Measurements from ENCODE around the gene C12orf50.
A peak's percentile ranks its signal among the peaks of the same experiment; 100 is the strongest.

Gene C12orf50

GRCh38 chr12:88026196-88026595, 3.0 kb downstream of the C12orf50 start:
- Histone ChIP-seq H3K27ac (no peak overlapping the region), H3K4me3 (no peak overlapping the region)
- no peak for DNase-seq (ENCODE audit: low spot score)
- TF ChIP-seq CTCF (IDR thresholded peaks at IDR 0.05): no peak

DNA sequence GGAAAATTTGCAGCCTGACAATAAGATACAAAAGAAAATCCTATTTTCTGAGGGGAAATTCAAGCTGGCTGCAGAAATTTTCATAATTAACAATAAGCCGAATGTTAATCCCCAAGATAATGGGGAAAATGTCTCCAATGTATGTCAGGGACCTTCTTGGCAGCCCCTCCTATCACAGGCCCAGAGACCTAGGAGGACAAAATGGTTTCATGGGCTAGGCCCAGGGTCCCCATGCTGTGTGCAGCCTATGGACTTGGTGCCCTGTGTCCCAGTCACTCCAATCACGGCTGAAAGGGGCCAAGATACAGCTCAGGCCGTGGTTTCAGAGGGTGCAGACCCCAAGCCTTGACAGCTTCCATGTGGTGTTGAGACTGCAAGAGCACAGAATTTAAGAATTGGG, 11.2 kb downstream of the C12orf50 start:
- H3K27ac ChIP-seq: no peak overlapping the region
- no peak for TF ChIP-seq CTCF (IDR thresholded peaks at IDR 0.05)
- no peak for DNase-seq (ENCODE audit: low spot score)
- H3K4me3 ChIP-seq: no peak overlapping the region

- TF ChIP-seq CTCF (IDR thresholded peaks at IDR 0.05): no peak
- no peak overlapping the region for H3K27ac ChIP-seq
Observed at GRCh38 chr12:88015825-88016224, 13.4 kb downstream of the C12orf50 start.

DNA sequence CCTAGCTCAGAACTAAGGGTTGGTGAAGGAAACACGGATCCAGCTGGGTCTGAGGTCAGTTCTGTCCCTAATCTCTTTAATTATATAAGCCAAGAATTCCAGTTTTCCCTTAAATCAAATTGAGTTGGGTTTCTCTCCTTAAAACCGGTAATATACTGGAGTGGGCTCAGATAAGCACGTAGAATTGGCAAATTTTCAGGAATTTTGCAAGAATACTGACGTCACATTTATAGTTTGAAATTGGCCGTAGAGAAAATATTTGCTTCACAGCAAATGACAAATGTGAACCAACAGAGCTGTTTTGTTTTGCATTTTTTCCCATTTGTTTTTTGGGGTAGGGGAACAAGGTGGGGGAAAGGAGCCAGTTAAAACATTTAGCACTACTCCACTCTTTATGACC, 17.4 kb downstream of the C12orf50 start:
- no peak for DNase-seq (ENCODE audit: low spot score)
- H3K27ac ChIP-seq: no peak overlapping the region
- no peak for TF ChIP-seq CTCF (IDR thresholded peaks at IDR 0.05)
- no peak overlapping the region for H3K4me3 ChIP-seq

More at GRCh38 chr12:88015825-88016224, 13.4 kb downstream of the C12orf50 start:
- no peak for DNase-seq (ENCODE audit: low spot score)
- no peak overlapping the region for H3K4me3 ChIP-seq

DNA sequence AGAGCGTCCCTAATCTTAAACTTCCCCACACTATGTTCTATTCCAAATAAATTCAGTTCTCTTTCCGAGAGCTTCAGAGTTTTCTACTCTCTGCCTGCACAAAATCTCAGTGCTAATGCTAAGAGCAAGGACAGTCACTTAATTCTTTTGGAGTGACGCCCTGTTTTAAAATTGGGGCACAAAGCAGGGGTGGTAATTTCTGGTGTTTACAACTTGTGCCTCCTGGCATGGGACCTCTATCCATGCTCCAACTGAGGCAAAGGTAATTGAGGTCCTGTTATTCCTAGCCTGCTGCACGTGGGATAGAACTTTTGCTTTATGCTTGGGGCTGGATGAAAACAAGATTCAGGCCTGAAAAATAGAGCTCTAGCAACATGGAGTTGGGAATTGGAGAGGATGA, 22.9 kb downstream of the C12orf50 start:
- H3K27ac ChIP-seq: no peak overlapping the region
- H3K4me3 ChIP-seq: no peak overlapping the region
- TF ChIP-seq CTCF (IDR thresholded peaks at IDR 0.05): no peak
- DNase-seq (ENCODE audit: low spot score): no peak

GRCh38 chr12:88001327-88001726, 27.9 kb downstream of the C12orf50 start:
- no peak for TF ChIP-seq CTCF (IDR thresholded peaks at IDR 0.05)
- Histone ChIP-seq H3K27ac (no peak overlapping the region), H3K4me3 (no peak overlapping the region)
- no peak for DNase-seq (ENCODE audit: low spot score)

DNA sequence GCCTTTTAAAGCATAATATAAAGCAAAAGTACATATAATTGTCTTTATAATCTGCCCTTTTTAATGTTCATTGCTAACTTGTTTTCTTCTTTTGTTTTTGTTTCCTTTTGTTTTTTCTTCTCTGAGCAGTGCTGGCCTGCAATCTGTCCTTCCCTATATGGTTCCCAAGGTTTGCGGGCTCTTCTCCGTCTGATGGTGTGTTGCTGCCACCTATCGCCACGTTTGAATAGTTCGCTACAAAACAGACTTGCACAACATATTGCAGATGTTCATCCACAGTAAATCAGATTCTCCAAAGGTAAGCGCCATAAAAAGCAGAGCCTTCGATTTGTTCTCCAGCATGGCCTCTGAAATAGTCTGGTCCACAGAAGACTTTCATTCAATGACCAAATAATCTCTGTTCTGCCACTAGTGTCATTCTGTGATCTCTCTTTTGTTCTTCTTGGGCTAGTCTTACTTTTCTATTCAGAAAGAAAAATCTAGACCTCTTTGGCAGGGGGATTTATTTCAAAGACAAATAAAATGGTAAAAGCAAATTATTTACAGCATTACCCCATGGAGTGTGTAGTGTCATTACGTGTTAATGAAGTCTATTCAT, 33.5 kb downstream of the C12orf50 start:
- no peak for DNase-seq (ENCODE audit: low spot score)
- TF ChIP-seq CTCF (IDR thresholded peaks at IDR 0.05): peak; percentile 54
- no peak overlapping the region for H3K27ac ChIP-seq

More for the DNA sequence above, 33.5 kb downstream of the C12orf50 start:
- no peak overlapping the region for H3K4me3 ChIP-seq
